Gastroesophageal sphincter (tissue), 4 donors: ENCODE measurements around the gene LINC01488. TPM values are rescaled to one million over a fixed set of nuclear protein-coding genes. Genes with fewer than 3 reads are reported as not detected.

Experiments
- ATAC-seq: fragments of 150-250 bp; one replicate; pipeline ENCODE4 v1.9.1; 2016; ENCODE audit warnings: mild to moderate bottlenecking, moderate library complexity
- H3K27ac ChIP-seq, 4 donors: fragments of 200-600 bp; sonication (generic) in 3 of 4; 1 replicate in 3 of 4; 2 replicates in 1 of 4; pipeline ENCODE4 v1.5.1; 2016 to 2019
- H3K27me3 ChIP-seq: fragments of 200-600 bp; sonication (generic); one replicate; pipeline ENCODE4 v1.5.1; 2019
- H3K36me3 ChIP-seq, 2 donors: fragments of 200-600 bp; sonication (generic); one replicate each; pipeline ENCODE4 v1.5.1; 2019; ENCODE audit warnings: control low read depth in 1 of 2
- H3K4me1 ChIP-seq, 3 donors: fragments of 200-600 bp; sonication (generic); 1 replicate in 2 of 3; 2 replicates in 1 of 3; pipeline ENCODE4 v1.5.1; 2016 to 2019; ENCODE audit warnings: control low read depth in 2 of 3
- H3K4me3 ChIP-seq, 2 donors: fragments of 200-600 bp; sonication (generic); one replicate each; pipeline ENCODE4 v1.5.1; 2019; ENCODE audit warnings: mild to moderate bottlenecking in 1 of 2, moderate library complexity in 1 of 2
- H3K9me3 ChIP-seq, 3 donors: fragments of 200-600 bp; sonication (generic); one replicate each; pipeline ENCODE4 v1.5.1; 2017 to 2019; ENCODE audit warnings: control low read depth in 2 of 3
- CTCF ChIP-seq, 4 experiments: fragments of 200-600 bp in 2 of 4; fragments of 450-650 bp in 2 of 4; sonication (generic) in 1 of 4; IDR thresholded peaks; one replicate each; pipeline ENCODE4 v1.5.1; 2017 to 2019; ENCODE audit warnings: antibody characterized with exemption in 4 of 4, mild to moderate bottlenecking in 2 of 4, moderate library complexity in 2 of 4
- EP300 ChIP-seq: sonication (generic); formaldehyde crosslinking; IDR thresholded peaks from one replicate; pipeline ENCODE4 v1.6.1; 2017; ENCODE audit warnings: antibody characterized with exemption, mild to moderate bottlenecking
- POLR2A ChIP-seq, 2 donors: fragments of 450-650 bp; IDR thresholded peaks; one replicate each; pipeline ENCODE4 v1.6.1; 2017; ENCODE audit warnings: antibody characterized with exemption in 2 of 2, mild to moderate bottlenecking in 2 of 2, moderate library complexity in 1 of 2
- POLR2AphosphoS5 ChIP-seq: sonication (generic); formaldehyde crosslinking; IDR thresholded peaks from one replicate; pipeline ENCODE4 v1.6.1; 2017; ENCODE audit warnings: antibody characterized with exemption
- WGBS, 2 donors: methylation state at CpG; one replicate each; pipeline ENCODE4 v1.1.5; 2018; ENCODE audit warnings: low coverage in 1 of 2; 5-methylcytosine and 5-hydroxymethylcytosine counted together
- total RNA-seq, 4 donors: library from RNA; depleted of rRNA; stranded (reverse); fragments of >200 nt; gene quantifications; one replicate each; pipeline ENCODE4 v1.1.0, GENCODE V29; 2016

Gene LINC01488
- total RNA-seq, 4 donors from 2014 or later, result not detected

GRCh38 chr11:69520186-69520916 is 38.9 kb downstream of the LINC01488 start:
- no peak for TF ChIP-seq EP300
- no peak for TF ChIP-seq POLR2AphosphoS5
- no peak for TF ChIP-seq CTCF (IDR thresholded peaks at IDR 0.05)
- TF ChIP-seq POLR2A (IDR thresholded peaks at IDR 0.05), result no peak
- H3K36me3 ChIP-seq, result no peaks in the 10 kb centered on the region
- peaks cover 0 to 14% (median 0%) of the 10 kb centered on the region in 3 donors for H3K9me3 ChIP-seq
- no peak overlapping the region for H3K27ac ChIP-seq
- ATAC-seq, result no peak
- no peak overlapping the region for H3K4me3 ChIP-seq
- no peaks in the 10 kb centered on the region for H3K4me1 ChIP-seq
- peaks cover 10% of the 10 kb centered on the region for H3K27me3 ChIP-seq
- WGBS, 2 donors, result 100% methylated on average over 1 of the region's 1 CpG; no CpG with 5 or more reads in 1 of the 2 donors

- peaks cover 17% of the 10 kb centered on the region for H3K27me3 ChIP-seq
- ATAC-seq, result no peak
- H3K27ac ChIP-seq, result no peak overlapping the region
- no peaks in the 10 kb centered on the region for H3K4me1 ChIP-seq
- 86% methylated on average over 3 of the region's 4 CpGs; no CpG with 5 or more reads in 1 of the 2 donors for WGBS, 2 donors
- no peak overlapping the region for H3K4me3 ChIP-seq
- no peak for TF ChIP-seq EP300
- TF ChIP-seq POLR2A (IDR thresholded peaks at IDR 0.05), result no peak
- TF ChIP-seq POLR2AphosphoS5, result no peak
- no peak for TF ChIP-seq CTCF (IDR thresholded peaks at IDR 0.05)
- H3K36me3 ChIP-seq, result no peaks in the 10 kb centered on the region
- peaks cover 0 to 6% (median 0%) of the 10 kb centered on the region in 3 donors for H3K9me3 ChIP-seq
These were observed 40.0 kb downstream of the LINC01488 start for GRCh38 chr11:69521457-69521856.

GRCh38 chr11:69523453-69523852 is 42.0 kb downstream of the LINC01488 start:
- no peak overlapping the region for H3K27ac ChIP-seq
- H3K4me3 ChIP-seq, result no peak overlapping the region
- no peaks in the 10 kb centered on the region for H3K4me1 ChIP-seq
- peaks cover 17% of the 10 kb centered on the region for H3K27me3 ChIP-seq
- H3K36me3 ChIP-seq, result no peaks in the 10 kb centered on the region
- TF ChIP-seq EP300 (no peak), POLR2A (IDR thresholded peaks at IDR 0.05) (no peak), POLR2AphosphoS5 (no peak), CTCF (IDR thresholded peaks at IDR 0.05) (no peak)
- ATAC-seq, result no peak
- WGBS, 2 donors, result no CpG with 5 or more reads among the region's 3 CpGs
- no peaks in the 10 kb centered on the region for H3K9me3 ChIP-seq

- Histone ChIP-seq H3K27ac (no peak overlapping the region), H3K4me3 (no peak overlapping the region), H3K9me3 (no peaks in the 10 kb centered on the region), H3K4me1 (no peaks in the 10 kb centered on the region), H3K27me3 (peaks cover 17% of the 10 kb centered on the region), H3K36me3 (no peaks in the 10 kb centered on the region)
- no peak for TF ChIP-seq POLR2AphosphoS5
- no peak for ATAC-seq
- WGBS, 2 donors, result 70 to 71% methylated on average over 4 to 6 of the region's 15 CpGs
These were observed 42.9 kb downstream of the LINC01488 start for GRCh38 chr11:69524291-69524882.

GRCh38 chr11:69524991-69525411 is 43.5 kb downstream of the LINC01488 start:
- Histone ChIP-seq H3K4me3 (no peak overlapping the region), H3K36me3 (no peaks in the 10 kb centered on the region), H3K27me3 (peaks cover 23% of the 10 kb centered on the region), H3K4me1 (no peaks in the 10 kb centered on the region), H3K9me3 (no peaks in the 10 kb centered on the region), H3K27ac (no peak overlapping the region)
- TF ChIP-seq CTCF (IDR thresholded peaks at IDR 0.05) (no peak), EP300 (no peak), POLR2AphosphoS5 (no peak), POLR2A (IDR thresholded peaks at IDR 0.05) (no peak)
- WGBS, 2 donors, result no CpG with 5 or more reads among the region's 15 CpGs
- no peak for ATAC-seq
